HUES64 (cell line): ENCODE results near the gene MUC4.

Experiments
- H3K27ac ChIP-seq: 2 replicates; pipeline ENCODE4 v1.7.0; 2013; ENCODE audit warnings: low read depth, low read length, inconsistent platforms
- H3K27me3 ChIP-seq: 2 replicates; pipeline ENCODE4 v1.6.1; 2013; ENCODE audit warnings: mild to moderate bottlenecking, low read length; ENCODE audit not compliant: insufficient read depth
- H3K36me3 ChIP-seq: 2 replicates; pipeline ENCODE4 v1.6.1; 2013; ENCODE audit warnings: mild to moderate bottlenecking, low read length; ENCODE audit not compliant: insufficient read depth
- H3K4me1 ChIP-seq: 2 replicates; pipeline ENCODE4 v1.6.1; 2013; ENCODE audit warnings: mild to moderate bottlenecking, low read length, moderate library complexity; ENCODE audit not compliant: insufficient read depth
- H3K4me3 ChIP-seq: 2 replicates; pipeline ENCODE4 v1.5.1; 2013; ENCODE audit warnings: mild to moderate bottlenecking, low read length, moderate library complexity
- H3K9ac ChIP-seq: 2 replicates; pipeline ENCODE4 v1.6.1; 2013; ENCODE audit warnings: mild to moderate bottlenecking, low read depth, low read length
- H3K9me3 ChIP-seq: 2 replicates; pipeline ENCODE4 v1.6.1; 2013; ENCODE audit warnings: low read depth, low read length; ENCODE audit not compliant: insufficient read depth
- WGBS: fragments of 150-250, 120-280 bp; methylation state at CpG from one replicate; pipeline ENCODE4 v1.1.7; 2013; ENCODE audit warnings: missing lambda C conversion rate; 5-methylcytosine and 5-hydroxymethylcytosine counted together

The MUC4 gene

DNA sequence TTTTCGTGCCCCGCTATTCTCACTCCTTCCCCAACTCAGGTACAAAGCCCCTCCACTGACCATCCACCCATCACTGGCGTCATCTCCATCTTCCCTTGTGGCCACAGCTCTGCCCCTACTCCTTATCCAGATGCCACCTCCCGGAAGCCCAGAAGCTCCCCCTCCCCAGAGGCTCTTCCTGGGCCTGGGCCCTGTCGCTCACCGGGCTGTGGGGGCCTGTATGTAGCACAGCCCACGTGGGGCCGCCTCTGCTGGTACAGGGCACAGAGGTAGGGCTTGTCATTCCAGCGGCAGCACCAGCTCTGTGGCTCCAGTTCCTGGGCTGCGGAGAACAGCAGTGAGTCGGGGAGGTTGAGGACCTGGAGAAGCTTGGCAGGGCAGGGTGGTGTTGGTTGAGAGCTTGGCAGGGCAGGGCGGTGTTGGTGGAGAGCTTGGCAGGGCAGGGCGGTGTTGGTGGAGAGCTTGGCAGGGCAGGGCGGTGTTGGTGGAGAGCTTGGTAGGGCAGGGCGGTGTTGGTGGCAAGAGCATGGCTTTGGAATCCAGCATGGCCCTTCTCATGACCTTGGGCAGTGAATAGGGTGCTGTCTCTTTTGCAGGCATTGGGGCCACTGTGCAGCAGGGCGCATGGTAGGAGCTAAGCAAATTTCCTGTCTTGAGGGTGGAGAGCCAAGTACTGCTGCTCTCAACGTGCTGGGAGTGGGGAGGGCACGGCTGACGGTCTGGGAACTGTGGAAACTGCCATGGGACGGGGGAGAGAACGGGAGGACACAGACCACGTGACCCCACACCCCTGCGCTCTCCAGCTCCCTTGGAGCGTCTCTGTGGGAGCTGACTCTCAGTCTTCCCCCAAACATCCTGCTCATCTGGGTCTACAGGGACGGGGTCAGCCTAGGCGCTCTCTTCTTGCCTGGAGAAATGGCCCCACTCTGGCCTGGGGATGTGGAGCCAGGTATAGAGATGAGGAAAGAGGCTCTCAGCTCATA, 47.6 kb downstream of the MUC4 start:
- Histone ChIP-seq H3K36me3 (no peaks in the 10 kb centered on the region), H3K27me3 (no peaks in the 10 kb centered on the region), H3K4me1 (no peaks in the 10 kb centered on the region), H3K4me3 (no peak overlapping the region), H3K9ac (no peak overlapping the region), H3K27ac (no peak overlapping the region), H3K9me3 (no peaks in the 10 kb centered on the region)
- 88% methylated on average over 26 of the region's 26 CpGs for WGBS

DNA sequence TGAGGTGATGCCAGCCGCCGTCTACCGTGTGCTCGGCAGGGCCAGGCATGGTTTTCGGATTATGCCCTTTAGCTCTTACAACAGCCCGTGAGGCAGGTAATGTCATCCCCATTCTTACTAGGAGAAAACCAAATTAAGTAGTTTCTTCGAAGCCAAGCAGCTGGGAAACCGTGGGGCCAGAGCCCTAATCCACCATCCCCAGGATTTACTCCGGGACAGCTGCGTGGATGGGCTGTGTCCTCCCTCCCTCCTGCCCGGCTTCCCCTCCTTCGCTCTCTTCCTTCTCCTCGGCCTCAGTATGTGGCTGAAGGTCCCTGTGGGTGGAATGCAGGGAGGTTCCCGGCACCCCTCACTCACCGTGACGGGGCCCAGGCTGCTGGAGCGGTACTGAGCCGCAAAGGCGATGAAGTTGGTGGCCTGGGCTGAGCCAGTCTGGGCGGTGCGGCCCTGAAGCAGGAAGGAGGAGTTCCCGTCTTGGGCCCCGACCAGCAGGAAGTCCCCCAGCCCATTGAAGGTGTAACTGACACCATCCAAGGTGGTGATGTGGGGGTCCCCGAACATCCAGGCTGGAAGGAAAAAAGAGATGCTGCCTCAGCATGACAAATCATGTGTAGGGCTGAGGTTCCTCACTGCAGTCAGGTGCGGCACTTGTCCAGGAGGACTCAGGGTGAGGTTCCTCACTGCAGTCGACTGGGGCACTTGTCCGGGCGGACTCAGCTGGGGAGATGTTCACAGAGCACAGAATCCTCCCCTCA, 48.5 kb downstream of the MUC4 start:
- Histone ChIP-seq H3K9ac (no peak overlapping the region), H3K36me3 (no peaks in the 10 kb centered on the region), H3K27ac (no peak overlapping the region), H3K4me3 (no peak overlapping the region), H3K27me3 (no peaks in the 10 kb centered on the region), H3K4me1 (no peaks in the 10 kb centered on the region), H3K9me3 (no peaks in the 10 kb centered on the region)
- 91% methylated on average over 27 of the region's 28 CpGs for WGBS

DNA sequence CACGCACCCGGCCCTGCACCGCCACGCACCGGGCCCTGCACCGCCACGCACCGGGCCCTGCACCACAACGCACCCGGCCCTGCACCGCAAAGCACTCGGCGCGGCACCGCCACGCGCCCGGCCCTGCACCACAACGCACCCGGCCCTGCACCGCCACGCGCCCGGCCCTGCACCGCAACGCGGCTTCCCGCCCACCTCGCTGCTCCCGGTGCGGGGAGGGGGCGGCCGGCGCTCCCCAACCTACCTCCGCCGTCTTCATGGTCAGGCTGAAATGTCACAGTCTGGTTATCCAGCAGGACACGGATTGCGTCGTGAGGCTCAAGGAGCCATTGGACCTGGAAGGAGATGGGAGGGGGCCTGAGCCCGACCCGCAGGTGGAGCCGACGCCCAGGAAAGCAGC, 49.1 kb downstream of the MUC4 start:
- Histone ChIP-seq H3K4me3 (no peak overlapping the region), H3K4me1 (no peaks in the 10 kb centered on the region), H3K27me3 (no peaks in the 10 kb centered on the region), H3K27ac (no peak overlapping the region), H3K36me3 (no peaks in the 10 kb centered on the region), H3K9me3 (no peaks in the 10 kb centered on the region), H3K9ac (no peak overlapping the region)
- WGBS, result 92% methylated on average over 43 of the region's 43 CpGs

DNA sequence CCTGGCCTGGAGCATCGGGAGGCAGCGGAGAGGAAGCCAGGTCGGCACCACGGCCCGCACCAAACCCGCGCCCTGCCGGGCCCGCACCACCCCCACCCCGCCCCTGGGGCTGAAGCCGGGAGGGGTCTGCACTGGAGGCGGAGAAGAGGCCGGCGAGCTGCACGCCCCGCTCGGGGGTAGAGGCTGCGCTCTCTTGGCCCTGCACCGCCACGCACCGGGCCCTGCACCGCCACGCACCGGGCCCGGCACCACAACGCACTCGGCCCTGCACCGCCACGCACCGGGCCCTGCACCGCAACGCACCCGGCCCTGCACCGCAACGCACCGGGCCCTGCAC, 49.5 kb downstream of the MUC4 start:
- H3K36me3 ChIP-seq, result no peaks in the 10 kb centered on the region
- WGBS, result 91% methylated on average over 36 of the region's 36 CpGs
- H3K9me3 ChIP-seq, result no peaks in the 10 kb centered on the region
- no peak overlapping the region for H3K9ac ChIP-seq
- no peak overlapping the region for H3K27ac ChIP-seq
- H3K27me3 ChIP-seq, result no peaks in the 10 kb centered on the region
- no peaks in the 10 kb centered on the region for H3K4me1 ChIP-seq
- no peak overlapping the region for H3K4me3 ChIP-seq

DNA sequence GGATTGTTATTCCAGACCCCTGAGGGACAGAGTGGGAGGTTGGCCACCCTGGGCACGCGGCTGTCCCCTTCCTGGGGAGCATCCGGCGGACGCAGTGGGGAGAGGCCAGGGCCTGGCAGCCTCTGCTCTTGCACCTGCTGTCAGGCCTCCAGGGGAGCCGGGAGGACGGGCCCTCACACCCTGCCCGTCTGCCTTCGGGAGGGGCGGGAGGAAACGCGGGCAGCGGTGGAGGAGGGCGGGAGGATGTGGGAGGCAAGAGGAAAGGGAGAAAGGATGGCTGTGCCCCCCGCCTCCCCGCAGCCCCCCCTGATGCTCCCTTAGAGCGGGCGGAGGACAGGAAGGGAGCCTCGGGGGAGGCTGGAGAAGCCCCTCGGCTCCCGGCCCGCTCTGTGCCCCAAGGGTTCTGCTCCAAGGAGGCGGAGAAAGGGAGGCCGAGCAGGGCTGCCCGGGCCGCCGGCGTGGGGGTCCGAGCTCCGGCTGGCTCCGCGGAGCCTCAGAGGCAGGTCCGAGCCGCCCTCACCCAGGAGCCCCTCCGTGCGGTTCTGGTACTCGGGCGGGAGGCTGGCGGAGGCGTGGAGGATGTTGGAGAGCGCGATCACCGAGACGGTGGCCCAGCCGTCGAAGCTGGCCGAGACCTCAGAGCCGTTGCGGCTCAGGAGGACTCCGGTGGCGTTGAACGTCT, 50.0 kb downstream of the MUC4 start:
- no peak overlapping the region for H3K4me3 ChIP-seq
- H3K4me1 ChIP-seq, result no peaks in the 10 kb centered on the region
- no peaks in the 10 kb centered on the region for H3K9me3 ChIP-seq
- H3K9ac ChIP-seq, result no peak overlapping the region
- H3K27me3 ChIP-seq, result no peaks in the 10 kb centered on the region
- WGBS, result 87% methylated on average over 52 of the region's 52 CpGs
- H3K27ac ChIP-seq, result no peak overlapping the region
- H3K36me3 ChIP-seq, result no peaks in the 10 kb centered on the region

DNA sequence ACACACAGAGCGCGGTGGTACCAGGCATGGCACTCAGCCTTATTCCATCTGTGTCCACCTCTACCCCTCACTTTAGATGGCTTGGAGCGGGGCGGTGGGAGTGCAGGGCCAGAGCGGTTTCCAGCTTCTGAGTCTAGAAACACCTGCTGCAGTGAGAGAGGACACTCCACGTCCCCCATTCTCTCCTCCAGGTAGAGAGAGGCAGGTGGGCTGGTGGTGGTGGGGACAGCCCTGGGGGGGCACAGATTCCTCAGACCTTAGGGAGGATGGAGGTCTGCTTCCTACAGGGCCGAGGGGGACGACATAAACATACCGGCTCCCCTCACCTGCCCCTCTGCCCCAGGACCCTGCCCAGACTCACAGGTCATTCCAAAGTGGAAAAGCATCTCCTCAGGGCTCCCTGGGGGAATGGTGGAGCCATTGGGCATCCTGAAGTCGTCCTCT, 50.6 kb downstream of the MUC4 start:
- WGBS, result 90% methylated on average over 10 of the region's 10 CpGs
- Histone ChIP-seq H3K9me3 (no peaks in the 10 kb centered on the region), H3K36me3 (no peaks in the 10 kb centered on the region), H3K27ac (no peak overlapping the region), H3K4me3 (no peak overlapping the region), H3K4me1 (no peaks in the 10 kb centered on the region), H3K9ac (no peak overlapping the region), H3K27me3 (no peaks in the 10 kb centered on the region)

DNA sequence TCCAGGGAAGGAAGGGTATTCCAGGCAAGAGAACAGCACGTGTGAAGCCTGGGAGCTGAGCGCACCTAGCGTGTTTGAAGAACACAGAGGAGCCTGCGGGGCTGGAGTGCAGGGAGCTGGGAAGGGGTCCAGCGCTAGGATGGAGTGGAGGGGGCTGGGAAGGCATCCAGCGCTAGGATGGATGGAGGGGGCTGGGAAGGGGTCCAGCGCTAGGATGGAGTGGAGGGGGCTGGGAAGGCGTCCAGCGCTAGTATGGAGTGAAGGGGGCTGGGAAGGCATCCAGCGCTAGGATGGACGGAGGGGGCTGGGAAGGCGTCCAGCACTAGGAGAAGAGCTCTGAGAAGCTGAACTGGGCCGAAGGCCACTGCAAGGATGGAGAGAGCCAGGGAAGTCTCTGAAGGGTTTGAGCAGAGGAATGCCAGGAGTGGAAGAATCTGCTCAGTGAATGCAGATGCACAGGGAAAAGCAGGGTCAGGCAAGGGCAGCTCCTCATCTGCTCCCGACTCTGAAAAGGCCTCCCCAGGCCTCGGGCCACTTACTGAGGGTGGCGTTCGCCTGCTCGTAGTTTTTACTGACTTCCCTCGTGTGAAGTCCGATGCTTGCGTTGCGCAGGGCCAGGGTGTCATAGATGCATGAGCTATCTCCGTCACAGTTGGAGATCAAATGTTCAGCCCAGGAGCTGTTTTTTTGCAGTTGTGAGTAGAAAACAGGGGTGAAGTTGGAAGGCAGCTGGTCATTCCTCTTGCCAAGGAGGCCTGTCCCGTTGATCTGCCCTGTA, 51.2 kb downstream of the MUC4 start:
- H3K27me3 ChIP-seq, result no peaks in the 10 kb centered on the region
- no peaks in the 10 kb centered on the region for H3K9me3 ChIP-seq
- no peaks in the 10 kb centered on the region for H3K4me1 ChIP-seq
- no peak overlapping the region for H3K4me3 ChIP-seq
- WGBS, result 91% methylated on average over 24 of the region's 24 CpGs
- no peak overlapping the region for H3K9ac ChIP-seq
- no peak overlapping the region for H3K27ac ChIP-seq
- H3K36me3 ChIP-seq, result no peaks in the 10 kb centered on the region

DNA sequence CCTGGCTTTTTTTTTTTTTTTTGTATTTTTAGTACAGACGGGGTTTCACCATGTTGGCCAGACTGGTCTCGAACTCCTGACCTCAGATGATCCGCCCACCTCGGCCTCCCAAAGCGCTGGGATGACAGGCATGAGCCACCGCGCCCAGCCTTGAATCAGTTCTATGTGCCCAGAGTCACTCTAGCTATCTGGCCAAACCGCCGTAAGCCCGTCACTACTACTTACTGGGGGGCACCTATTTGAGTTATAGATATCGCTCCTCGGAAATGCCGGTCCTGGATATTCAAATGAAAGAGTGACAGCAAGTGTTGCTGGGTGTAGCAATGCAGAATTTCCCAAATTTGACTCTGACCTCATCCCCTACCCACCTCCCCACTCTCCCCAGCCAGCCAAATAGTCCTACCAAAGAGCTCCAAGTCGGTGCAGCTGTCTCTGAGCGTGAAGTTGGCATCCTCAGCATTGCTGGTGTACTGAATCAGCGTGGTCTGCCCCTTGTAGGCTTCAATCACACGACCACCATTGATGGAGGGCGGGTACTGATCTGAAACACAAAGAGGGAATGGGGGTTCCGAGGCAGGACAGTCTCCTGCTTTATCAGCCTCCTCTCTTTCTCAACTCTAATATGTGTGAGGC, 52.9 kb downstream of the MUC4 start:
- Histone ChIP-seq H3K9ac (no peak overlapping the region), H3K9me3 (no peaks in the 10 kb centered on the region), H3K27ac (no peak overlapping the region), H3K4me3 (no peak overlapping the region), H3K4me1 (no peaks in the 10 kb centered on the region), H3K36me3 (no peaks in the 10 kb centered on the region), H3K27me3 (no peaks in the 10 kb centered on the region)
- 88% methylated on average over 19 of the region's 19 CpGs for WGBS

DNA sequence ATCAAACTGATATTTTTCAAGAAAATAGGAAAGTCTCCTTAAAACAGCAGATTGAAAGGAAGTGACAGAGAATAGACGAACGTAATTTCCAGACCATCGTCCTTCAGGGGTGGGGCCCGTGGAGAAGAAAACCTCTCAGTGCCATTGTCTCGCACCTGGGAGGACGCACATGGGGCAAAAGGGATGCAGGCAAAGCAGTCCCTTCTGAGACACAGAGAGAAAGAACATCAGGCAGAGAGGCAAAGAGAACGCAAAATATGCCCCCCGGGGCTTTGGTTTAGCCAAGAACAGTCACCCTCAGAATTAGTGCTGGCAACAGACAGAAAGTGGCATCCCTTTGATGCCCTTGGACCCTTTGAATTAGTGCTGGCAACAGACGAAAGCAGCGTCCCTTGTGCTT, 53.9 kb downstream of the MUC4 start:
- H3K36me3 ChIP-seq, result no peaks in the 10 kb centered on the region
- no peaks in the 10 kb centered on the region for H3K27me3 ChIP-seq
- no peak overlapping the region for H3K4me3 ChIP-seq
- no peak overlapping the region for H3K27ac ChIP-seq
- no peaks in the 10 kb centered on the region for H3K4me1 ChIP-seq
- no peaks in the 10 kb centered on the region for H3K9me3 ChIP-seq
- no peak overlapping the region for H3K9ac ChIP-seq
- 86% methylated on average over 10 of the region's 10 CpGs for WGBS

DNA sequence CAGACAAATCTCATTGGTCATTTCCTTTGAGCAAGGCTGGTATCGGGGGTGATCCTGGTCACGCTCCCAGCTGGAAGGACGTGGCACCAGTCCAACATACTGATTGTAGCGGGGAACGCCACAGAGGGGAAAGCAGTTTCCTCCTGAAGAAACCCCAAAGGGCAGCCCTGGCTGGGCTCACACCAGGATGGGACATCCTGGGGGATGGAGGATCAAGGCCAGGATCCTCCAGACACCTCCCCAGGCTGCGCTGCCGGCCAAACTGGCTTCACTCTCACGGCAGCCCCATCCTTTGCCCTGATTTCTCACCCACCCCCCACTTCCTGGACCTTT, 54.3 kb downstream of the MUC4 start:
- WGBS, result 83% methylated on average over 8 of the region's 8 CpGs
- H3K4me1 ChIP-seq, result no peaks in the 10 kb centered on the region
- H3K36me3 ChIP-seq, result no peaks in the 10 kb centered on the region
- H3K9me3 ChIP-seq, result no peaks in the 10 kb centered on the region
- H3K27me3 ChIP-seq, result no peaks in the 10 kb centered on the region
- H3K9ac ChIP-seq, result no peak overlapping the region
- no peak overlapping the region for H3K27ac ChIP-seq
- no peak overlapping the region for H3K4me3 ChIP-seq
